GM19035 (cell line): ENCODE data around the gene UNC119.
A peak's percentile ranks its signal among the peaks of the same experiment; 100 is the strongest.
"Not testable (repeated sequence)": the region's sequence is repeated elsewhere in the genome, so short reads cannot be mapped to it uniquely, and the experiment has no call there.

Source experiments
- ATAC-seq: cut with Tn5 transposase; IDR thresholded peaks from one replicate; pipeline ENCODE4 v1.9.1; 2021; ENCODE audit not compliant: unreplicated experiment

The UNC119 gene

GRCh38 chr17:28552176-28552999, at the start of gene UNC119:
Gene UNC119 (minus strand): TSS chr17:28552624. CDS start chr17:28552557, 67 bp downstream.
- peak; percentile 61 for ATAC-seq

GRCh38 chr17:28599311-28600184, 47.1 kb upstream of the UNC119 start:
- ATAC-seq = peak; percentile 36

GRCh38 chr17:28598799-28599310, 46.4 kb upstream of the UNC119 start, which contains the start of gene SPAG5:
Gene SPAG5 (minus strand): TSS chr17:28599025. CDS start chr17:28598946, 79 bp downstream.
- peak; percentile 88 for ATAC-seq

GRCh38 chr17:28598389-28598788, 46.0 kb upstream of the UNC119 start:
- peak; percentile 3 for ATAC-seq

- no peak for ATAC-seq
Observed at GRCh38 chr17:28597606-28598383, 45.4 kb upstream of the UNC119 start.

- ATAC-seq = no peak
Observed at GRCh38 chr17:28592260-28592659, 39.8 kb upstream of the UNC119 start.

GRCh38 chr17:28585851-28586250, 33.4 kb upstream of the UNC119 start:
- ATAC-seq = no peak

- no peak for ATAC-seq
Observed at GRCh38 chr17:28584434-28584833, 32.0 kb upstream of the UNC119 start.

- ATAC-seq = no peak
Observed at GRCh38 chr17:28582513-28582912, 30.1 kb upstream of the UNC119 start.

- ATAC-seq = no peak
Observed at GRCh38 chr17:28580959-28581358, 28.5 kb upstream of the UNC119 start.

- ATAC-seq = no peak
Observed at GRCh38 chr17:28579526-28579925, 27.1 kb upstream of the UNC119 start.

GRCh38 chr17:28578246-28579195, 26.1 kb upstream of the UNC119 start:
- no peak for ATAC-seq

GRCh38 chr17:28577466-28577824, 25.0 kb upstream of the UNC119 start:
- no peak for ATAC-seq

GRCh38 chr17:28576758-28577465, 24.5 kb upstream of the UNC119 start, which contains the start of gene ALDOC:
Gene ALDOC (minus strand): TSS chr17:28576895. CDS start chr17:28575532, 1,363 bp downstream.
- ATAC-seq = peak; percentile 77

- ATAC-seq = not testable (repeated sequence)
Observed at GRCh38 chr17:28576016-28576415, 23.6 kb upstream of the UNC119 start.

- no peak for ATAC-seq
Observed at GRCh38 chr17:28575126-28575795, 22.8 kb upstream of the UNC119 start.

GRCh38 chr17:28574526-28574925, 22.1 kb upstream of the UNC119 start:
- no peak for ATAC-seq

- no peak for ATAC-seq
Observed at GRCh38 chr17:28573966-28574480, 21.6 kb upstream of the UNC119 start.
